ENCODE data around the gene INPP5A.

The INPP5A gene

GRCh38 chr10:132519382-132520176, 18.0 kb upstream of the INPP5A start:
- no peak for DNase-seq

DNA sequence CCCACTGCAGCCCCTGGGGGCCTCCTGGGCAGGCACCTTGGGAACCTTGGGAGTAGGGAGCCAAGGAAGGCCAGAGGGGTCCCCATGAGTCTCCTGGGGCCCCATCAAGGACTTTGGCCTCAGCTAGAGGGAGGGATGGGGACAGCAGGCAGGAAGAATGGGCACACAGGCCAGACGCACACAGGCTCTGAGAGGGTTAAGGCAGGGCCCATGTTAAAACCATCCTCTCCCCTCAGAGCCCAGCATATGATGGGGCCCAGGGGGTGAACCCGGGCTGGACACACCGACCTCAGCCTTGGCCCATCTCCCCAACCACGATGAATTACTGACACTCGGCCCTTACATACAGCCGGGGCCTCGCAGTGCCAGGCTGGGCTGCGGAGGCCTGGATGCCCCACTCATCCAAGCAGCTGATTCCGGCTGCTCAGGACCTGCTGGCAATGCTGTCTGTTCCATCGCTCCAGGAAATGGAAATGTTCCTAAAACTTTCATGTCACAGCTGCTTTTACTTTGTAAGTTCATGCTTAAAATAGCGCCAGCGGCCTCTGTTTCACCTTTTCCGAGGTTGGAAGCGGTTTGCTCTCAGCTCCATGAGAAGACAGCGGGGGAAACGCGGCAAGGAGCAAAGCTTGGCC, 17.3 kb upstream of the INPP5A start:
- no peak for DNase-seq

DNA sequence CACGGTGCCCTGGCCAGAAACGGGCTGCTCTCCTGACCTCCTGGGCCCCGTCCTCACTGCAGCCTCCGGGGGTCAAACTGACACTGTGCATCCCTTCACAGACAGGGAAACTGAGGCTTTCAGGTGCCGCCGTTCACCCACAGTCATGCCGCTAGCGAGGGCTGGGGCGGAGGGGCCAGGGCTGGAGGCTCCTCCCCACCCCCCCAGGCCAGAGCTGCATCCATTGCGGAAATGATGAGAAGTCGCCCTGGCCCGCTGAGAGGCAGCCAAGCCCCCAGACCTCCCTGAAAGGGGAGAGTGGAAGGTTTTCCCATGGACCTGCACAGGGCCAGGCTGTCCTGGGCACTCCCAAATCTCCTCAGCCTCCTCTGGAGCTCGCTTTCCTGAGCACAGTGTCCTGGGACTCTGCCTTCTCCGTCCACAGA, 16.5 kb upstream of the INPP5A start:
- no peak for DNase-seq

GRCh38 chr10:132521466-132522102, 16.0 kb upstream of the INPP5A start:
- DNase-seq, result no peak

DNA sequence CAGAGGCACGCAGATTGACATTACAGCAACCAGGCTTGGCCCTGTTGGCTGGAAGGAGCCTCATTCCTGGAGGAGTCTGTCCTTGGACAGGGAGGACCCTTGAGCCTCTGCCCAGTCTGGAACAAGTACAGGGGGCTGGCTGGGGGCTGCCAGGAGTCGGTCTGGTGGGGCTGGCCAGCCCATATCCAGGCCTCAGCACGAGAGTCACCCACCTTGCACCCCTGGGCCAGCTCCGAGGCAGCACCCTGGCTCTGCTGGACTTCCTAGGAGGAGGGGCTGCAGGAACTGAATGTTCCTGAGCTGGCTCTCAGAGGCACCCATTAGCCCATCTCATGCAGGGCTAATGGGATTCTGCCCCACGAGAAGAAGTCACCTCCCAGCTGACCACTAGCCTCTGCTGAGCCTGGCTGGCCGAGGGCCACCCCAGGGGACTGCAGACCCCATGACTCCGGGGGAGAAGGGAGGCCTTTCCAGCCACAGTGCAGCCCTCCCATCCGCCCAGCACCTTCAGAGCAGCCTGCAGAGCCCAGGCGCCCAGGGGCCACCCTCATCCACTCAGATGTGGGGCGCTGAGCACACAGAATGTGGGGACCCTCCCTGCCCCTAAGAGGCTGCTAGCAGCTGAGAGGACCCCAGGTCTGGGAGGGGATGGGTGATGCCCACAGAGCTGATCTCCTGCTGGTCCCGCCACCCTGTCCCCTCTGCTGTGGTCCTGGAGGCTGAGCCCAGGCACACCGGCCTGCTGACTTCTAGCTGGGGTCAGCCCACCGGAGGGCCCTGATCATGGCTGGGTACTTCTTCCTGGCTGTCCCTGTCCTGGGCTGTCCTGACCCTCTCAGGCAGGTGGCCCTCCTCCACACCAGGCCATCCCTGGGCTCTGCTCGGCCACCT, 14.8 kb upstream of the INPP5A start:
- DNase-seq, result no peak

DNA sequence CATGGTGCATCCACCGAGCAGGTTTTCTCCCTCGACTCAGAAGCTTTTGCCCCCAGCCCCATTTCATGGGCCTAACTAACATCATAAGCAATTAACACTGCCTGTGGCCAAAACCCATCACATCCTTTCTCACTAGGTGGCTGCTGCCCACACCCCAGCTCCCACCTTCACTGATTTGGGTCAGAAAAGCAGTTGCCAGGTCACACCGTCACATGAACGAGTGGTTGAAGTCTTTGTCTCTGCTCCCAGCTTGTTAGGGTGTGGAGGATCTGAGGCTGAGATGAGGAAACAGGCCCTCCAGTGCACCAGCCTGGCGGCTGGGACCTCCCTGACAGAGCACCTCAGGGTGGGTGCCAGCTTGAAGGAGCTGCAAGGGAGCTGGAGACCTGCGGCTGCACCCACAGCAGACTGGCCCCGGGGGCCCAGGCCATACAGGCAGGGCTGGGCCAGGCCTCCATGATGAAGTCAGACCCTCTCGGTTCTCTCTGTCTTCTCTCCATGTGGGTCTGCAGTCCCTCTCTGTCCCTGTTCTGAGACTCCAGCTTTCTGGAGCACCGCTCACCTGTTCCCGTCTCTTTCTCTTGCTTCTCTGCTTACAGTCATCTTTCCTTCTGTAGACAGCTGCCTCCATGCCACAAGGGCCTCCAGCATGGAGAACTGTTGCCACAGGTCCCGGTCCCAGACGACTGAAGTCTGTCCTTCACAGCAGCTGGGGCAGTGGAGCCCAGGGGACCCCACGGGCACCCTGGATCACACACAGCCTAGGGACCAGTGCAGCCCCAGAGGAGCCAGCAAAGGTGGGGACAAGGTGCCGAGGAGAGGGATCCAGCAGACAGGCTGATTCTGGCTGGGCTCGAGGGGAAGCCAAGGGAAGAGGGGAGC, 13.8 kb upstream of the INPP5A start:
- no peak for DNase-seq

DNA sequence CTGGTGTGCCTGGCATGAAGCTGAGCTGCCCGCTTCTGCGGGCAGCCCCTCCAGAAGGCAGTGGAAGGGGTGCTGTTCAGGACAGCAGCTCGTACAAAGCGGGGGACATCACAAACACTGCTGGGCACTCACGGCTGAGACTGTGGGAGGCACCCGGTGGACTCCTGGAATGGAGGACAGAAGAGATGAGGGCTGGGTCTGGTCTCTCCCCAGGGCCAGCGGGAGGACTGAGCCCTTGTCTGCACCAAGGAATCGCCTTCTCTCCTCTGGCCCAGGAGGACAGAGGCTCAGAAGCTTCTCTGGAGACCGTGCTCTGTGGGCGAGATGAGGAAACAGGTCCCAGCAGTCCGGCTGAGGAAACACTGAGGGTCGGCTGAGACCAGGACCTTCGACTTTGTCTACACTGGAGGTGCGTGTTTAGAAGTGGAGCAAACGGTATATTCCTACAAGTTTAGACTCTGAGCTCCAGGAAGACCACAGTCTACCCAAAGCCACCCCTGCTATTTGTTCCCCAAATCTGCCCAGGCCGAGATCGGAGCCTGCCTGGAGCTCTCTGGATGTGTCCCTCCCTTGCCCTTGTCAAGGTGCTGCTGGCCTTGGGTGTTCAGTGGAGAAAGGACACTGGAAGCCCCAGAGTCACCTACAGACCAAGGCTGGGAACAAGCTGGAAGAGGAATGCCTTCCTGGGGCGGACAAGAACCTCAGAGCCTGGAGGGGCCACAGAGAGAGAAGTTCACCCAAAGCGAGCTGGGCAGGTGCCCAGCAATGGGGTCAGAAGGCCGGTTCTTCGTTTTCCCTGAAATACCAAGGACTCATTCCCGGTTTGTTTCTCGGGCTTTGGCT, 12.9 kb upstream of the INPP5A start:
- DNase-seq, result no peak

GRCh38 chr10:132526676-132527075, 10.9 kb upstream of the INPP5A start:
- DNase-seq, result no peak

- DNase-seq, result no peak
Observed at GRCh38 chr10:132527339-132528063, 10.1 kb upstream of the INPP5A start.

- no peak for DNase-seq
Observed at GRCh38 chr10:132528064-132528691, 9.4 kb upstream of the INPP5A start.

DNA sequence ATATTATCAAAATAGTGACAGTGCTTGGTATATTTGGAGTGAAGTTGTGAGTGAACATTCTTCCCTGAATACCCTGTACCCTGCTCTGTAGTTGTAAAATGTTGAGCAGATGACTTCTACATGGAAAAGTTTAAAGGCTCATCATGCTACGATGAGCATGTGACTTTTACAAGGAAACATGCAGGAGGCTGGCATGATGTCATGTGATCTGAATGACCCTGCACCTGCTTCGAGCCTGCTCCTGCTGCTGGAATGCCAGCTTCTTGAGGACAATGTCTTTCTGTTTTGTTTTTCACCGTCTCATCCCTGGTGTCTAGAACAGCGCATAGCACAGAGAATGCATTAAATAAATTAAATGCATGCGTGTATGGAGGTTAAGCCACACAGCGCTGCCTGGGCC, 5.4 kb upstream of the INPP5A start:
- DNase-seq, result no peak

DNA sequence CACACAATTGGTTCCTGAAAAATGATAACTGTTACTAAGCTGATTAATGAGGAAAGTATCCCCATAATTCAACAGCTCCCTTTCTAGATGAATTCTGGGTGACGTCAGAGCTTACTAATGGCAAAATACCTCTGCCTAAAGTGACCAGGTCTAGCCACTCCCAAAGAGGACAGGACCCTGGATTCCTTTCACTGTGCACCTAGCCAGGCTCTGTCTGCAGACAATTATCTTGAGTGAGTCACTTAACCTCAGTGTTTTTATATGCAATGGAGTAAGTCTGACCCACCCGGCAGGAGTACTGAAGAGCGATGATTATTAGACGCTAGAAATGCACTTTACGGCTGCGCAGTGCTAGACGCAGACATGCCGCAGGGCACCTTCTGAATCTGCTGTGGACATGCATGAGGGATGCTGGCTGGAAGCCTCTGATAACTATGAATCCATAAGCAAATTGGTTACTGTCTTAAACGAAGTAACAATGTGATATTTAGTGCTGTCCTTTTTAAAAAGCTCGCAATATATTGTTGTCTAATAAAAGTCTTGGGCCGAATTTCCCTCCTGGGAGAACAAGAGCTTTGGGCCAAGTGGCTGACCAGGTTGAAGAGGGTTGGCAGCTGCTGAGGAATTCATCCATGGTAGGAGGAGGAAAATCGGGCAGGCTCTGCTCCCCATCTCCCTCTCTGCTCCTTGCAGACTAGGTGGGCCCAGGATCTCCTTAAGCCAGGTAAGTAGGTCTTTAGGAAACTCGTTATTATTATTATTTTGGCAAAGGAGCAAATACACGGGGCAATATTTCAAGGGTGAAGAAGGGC, 4.6 kb upstream of the INPP5A start:
- DNase-seq, result no peak

DNA sequence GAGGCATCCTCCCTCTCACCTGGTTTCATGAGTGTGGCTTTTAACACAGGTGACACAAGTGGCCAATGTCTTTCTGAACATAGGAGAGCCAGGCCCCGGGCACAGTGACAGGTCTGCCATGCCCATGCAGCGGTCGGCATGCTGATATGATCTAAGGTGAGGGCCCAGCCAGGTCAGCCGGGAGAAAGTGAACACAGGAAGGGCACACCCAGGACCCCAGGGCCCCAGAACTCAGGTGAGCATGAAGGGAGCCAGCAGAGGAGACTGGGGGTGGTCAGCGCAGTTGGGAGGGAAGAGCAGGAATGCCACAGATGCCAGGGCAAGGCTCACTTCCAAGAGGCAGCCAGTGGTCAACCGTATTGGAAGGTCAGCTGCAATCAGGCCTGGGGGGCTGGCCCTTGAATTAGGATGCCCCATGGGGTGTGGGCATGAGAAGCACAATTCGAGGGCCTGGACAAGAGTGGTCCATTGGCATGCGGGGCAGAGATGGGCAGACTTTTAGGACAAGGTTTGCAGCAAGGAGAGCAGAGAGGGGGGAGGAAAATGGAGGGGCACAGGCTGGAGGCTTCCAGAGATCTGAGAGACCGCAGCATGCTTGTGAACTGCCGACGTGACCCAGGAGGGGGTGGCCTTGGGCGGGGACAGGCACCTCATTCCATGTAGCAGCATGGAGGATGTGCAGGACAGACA, 3.9 kb upstream of the INPP5A start:
- DNase-seq, result no peak

GRCh38 chr10:132534391-132535064, 3.1 kb upstream of the INPP5A start:
- DNase-seq, result no peak

GRCh38 chr10:132535065-132535651, 2.4 kb upstream of the INPP5A start:
- DNase-seq, result no peak

DNA sequence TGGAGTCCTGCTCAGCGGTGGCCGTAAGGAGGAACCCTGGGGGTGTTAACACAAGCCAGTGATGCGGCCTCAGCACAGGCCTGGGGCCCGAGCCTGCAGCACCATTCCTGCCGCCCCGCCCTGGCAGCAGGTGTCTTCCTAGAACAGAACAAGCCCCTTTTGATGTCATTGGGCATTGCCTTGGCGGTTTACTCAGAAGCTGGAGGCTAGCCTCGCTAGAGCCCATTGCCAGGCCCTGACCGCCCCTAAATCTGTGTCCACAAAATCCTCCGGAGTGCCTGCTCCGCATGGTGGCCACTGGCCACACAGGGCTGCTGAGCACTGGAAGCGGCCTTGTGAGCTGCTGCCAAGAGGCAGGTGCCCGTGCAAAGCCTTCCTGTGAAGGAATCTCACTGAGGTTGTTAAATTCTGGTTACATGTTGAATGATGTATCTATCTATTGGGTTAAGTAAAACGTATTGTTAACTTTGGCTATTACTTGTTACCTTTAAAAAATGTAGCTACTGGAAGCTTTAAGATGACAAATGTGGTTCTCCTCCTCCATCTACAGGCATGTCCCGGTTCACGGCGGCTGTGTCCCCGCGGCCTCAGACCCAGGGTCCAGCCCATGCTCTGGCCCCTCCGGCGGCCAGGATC, 1.2 kb upstream of the INPP5A start:
- DNase-seq, result no peak

Measured in activated effector memory CD4-positive, alpha-beta T cell treated with Interleukin-2 at 50 U/mL for 16 hours (primary cell).